GM21619 (cell line): Measurements from ENCODE around the gene PTPRG.
A peak's percentile ranks its signal among the peaks of the same experiment; 100 is the strongest.
"Not testable (repeated sequence)": the region's sequence is repeated elsewhere in the genome, so short reads cannot be mapped to it uniquely, and the experiment has no call there.

ENCODE experiments used
- ATAC-seq: cut with Tn5 transposase; IDR thresholded peaks from one replicate; pipeline ENCODE4 v1.9.1; 2021; ENCODE audit not compliant: unreplicated experiment

PTPRG gene

GRCh38 chr3:61561374-61562041, at the start of gene PTPRG:
Gene PTPRG, plus strand, starts transcription at chr3:61561571. Its CDS starts 717 bp downstream, at chr3:61562288.
- ATAC-seq: peak; percentile 57

- no peak for ATAC-seq
These were observed 42.8 kb upstream of the PTPRG start for GRCh38 chr3:61518590-61518989.

- peak; percentile 98 for ATAC-seq
These were observed 40.3 kb upstream of the PTPRG start for GRCh38 chr3:61520966-61521628.

- ATAC-seq: no peak
These were observed 39.3 kb upstream of the PTPRG start for GRCh38 chr3:61522060-61522459.

- ATAC-seq: no peak
These were observed 38.7 kb upstream of the PTPRG start for GRCh38 chr3:61522626-61523025.

- no peak for ATAC-seq
These were observed 36.4 kb upstream of the PTPRG start for GRCh38 chr3:61524933-61525332.

GRCh38 chr3:61526308-61526707, 35.1 kb upstream of the PTPRG start:
- ATAC-seq: no peak

- ATAC-seq: no peak
These were observed 34.4 kb upstream of the PTPRG start for GRCh38 chr3:61527011-61527410.

- no peak for ATAC-seq
These were observed 31.0 kb upstream of the PTPRG start for GRCh38 chr3:61530355-61530754.

- no peak for ATAC-seq
These were observed 29.8 kb upstream of the PTPRG start for GRCh38 chr3:61531528-61531927.

GRCh38 chr3:61532739-61533500, 28.5 kb upstream of the PTPRG start:
- ATAC-seq: no peak

- ATAC-seq: no peak
These were observed 25.5 kb upstream of the PTPRG start for GRCh38 chr3:61535826-61536225.

- no peak for ATAC-seq
These were observed 24.0 kb upstream of the PTPRG start for GRCh38 chr3:61537366-61537765.

- ATAC-seq: no peak
These were observed 22.9 kb upstream of the PTPRG start for GRCh38 chr3:61538486-61538885.

- no peak for ATAC-seq
These were observed 19.7 kb upstream of the PTPRG start for GRCh38 chr3:61541694-61542093.

GRCh38 chr3:61545716-61546115, 15.7 kb upstream of the PTPRG start:
- no peak for ATAC-seq

- no peak for ATAC-seq
These were observed 13.7 kb upstream of the PTPRG start for GRCh38 chr3:61547625-61548024.

- ATAC-seq: not testable (repeated sequence)
These were observed 8.7 kb upstream of the PTPRG start for GRCh38 chr3:61552704-61553103.

GRCh38 chr3:61559136-61559731, 2.1 kb upstream of the PTPRG start:
- ATAC-seq: no peak

GRCh38 chr3:61560517-61561373, 626 bp upstream of the PTPRG start:
- ATAC-seq: peak; percentile 50
